Measurements from ENCODE around the gene AGAP1.

- TF ChIP-seq, protein P1, sequence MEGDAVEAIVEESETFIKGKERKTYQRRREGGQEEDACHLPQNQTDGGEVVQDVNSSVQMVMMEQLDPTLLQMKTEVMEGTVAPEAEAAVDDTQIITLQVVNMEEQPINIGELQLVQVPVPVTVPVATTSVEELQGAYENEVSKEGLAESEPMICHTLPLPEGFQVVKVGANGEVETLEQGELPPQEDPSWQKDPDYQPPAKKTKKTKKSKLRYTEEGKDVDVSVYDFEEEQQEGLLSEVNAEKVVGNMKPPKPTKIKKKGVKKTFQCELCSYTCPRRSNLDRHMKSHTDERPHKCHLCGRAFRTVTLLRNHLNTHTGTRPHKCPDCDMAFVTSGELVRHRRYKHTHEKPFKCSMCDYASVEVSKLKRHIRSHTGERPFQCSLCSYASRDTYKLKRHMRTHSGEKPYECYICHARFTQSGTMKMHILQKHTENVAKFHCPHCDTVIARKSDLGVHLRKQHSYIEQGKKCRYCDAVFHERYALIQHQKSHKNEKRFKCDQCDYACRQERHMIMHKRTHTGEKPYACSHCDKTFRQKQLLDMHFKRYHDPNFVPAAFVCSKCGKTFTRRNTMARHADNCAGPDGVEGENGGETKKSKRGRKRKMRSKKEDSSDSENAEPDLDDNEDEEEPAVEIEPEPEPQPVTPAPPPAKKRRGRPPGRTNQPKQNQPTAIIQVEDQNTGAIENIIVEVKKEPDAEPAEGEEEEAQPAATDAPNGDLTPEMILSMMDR (IDR thresholded peaks at IDR 0.05), result no peak
- TF ChIP-seq POLR2A (IDR thresholded peaks at IDR 0.05), result no peak
- TF ChIP-seq POLR2AphosphoS5 (IDR thresholded peaks at IDR 0.05), result no peak
- no peak for TF ChIP-seq EP300 (IDR thresholded peaks at IDR 0.05)
Measured at GRCh38 chr2:236086403-236086970, 592.6 kb downstream of the AGAP1 start.
